Ishikawa (cell line): ENCODE data around the gene CHMP4B.
A peak's percentile ranks its signal among the peaks of the same experiment; 100 is the strongest.

Experiments used
- CEBPB ChIP-seq: IDR thresholded peaks from 2 replicates; pipeline ENCODE4 v1.6.1; 2012
- CREB1 ChIP-seq: IDR thresholded peaks from 2 replicates; pipeline ENCODE4 v1.6.1; 2012; ENCODE audit warnings: low read depth
- EGR1 ChIP-seq: IDR thresholded peaks from 2 replicates; pipeline ENCODE4 v1.6.1; 2012
- EP300 ChIP-seq: IDR thresholded peaks from 2 replicates; pipeline ENCODE4 v1.6.1; 2012; ENCODE audit warnings: borderline replicate concordance
- FOXM1 ChIP-seq: IDR thresholded peaks from 2 replicates; pipeline ENCODE4 v1.6.1; 2012; ENCODE audit warnings: low read depth, borderline replicate concordance
- MAX ChIP-seq: IDR thresholded peaks from 2 replicates; pipeline ENCODE4 v1.6.1; 2012
- NFIC ChIP-seq: IDR thresholded peaks from 2 replicates; pipeline ENCODE4 v1.6.1; 2012
- RAD21 ChIP-seq: IDR thresholded peaks from 2 replicates; pipeline ENCODE4 v1.6.1; 2012; ENCODE audit warnings: low read depth
- REST ChIP-seq: IDR thresholded peaks from 2 replicates; pipeline ENCODE4 v1.6.1; 2012; ENCODE audit warnings: low read depth, mild to moderate bottlenecking
- TAF1 ChIP-seq: IDR thresholded peaks from 2 replicates; pipeline ENCODE4 v1.6.1; 2012; ENCODE audit warnings: low read depth, mild to moderate bottlenecking
- TCF12 ChIP-seq: IDR thresholded peaks from 2 replicates; pipeline ENCODE4 v1.6.1; 2012; ENCODE audit warnings: low read depth
- TEAD4 ChIP-seq: IDR thresholded peaks from 2 replicates; pipeline ENCODE4 v1.6.1; 2012
- USF1 ChIP-seq: IDR thresholded peaks from 2 replicates; pipeline ENCODE4 v1.6.1; 2012
- YY1 ChIP-seq: IDR thresholded peaks from 2 replicates; pipeline ENCODE4 v1.6.1; 2012; ENCODE audit warnings: low read depth
- ZBTB7A ChIP-seq: IDR thresholded peaks from 2 replicates; pipeline ENCODE4 v1.6.1; 2012; ENCODE audit warnings: low read depth

CHMP4B gene

GRCh38 chr20:33789858-33790182 is 21.3 kb upstream of the CHMP4B start:
- TF ChIP-seq ZBTB7A (peak; percentile 70; the same call in 1 of the 2 replicates), EP300 (no peak)

- TF ChIP-seq RAD21 (no peak), ZBTB7A (no peak), USF1 (no peak), TEAD4 (no peak), YY1 (no peak), EGR1 (no peak), REST (no peak), CREB1 (no peak), MAX (no peak), FOXM1 (no peak), TAF1 (no peak), TCF12 (no peak), EP300 (no peak), CEBPB (no peak), NFIC (no peak)
Observed at GRCh38 chr20:33790566-33790965, 20.6 kb upstream of the CHMP4B start.

GRCh38 chr20:33791021-33791420 is 20.1 kb upstream of the CHMP4B start:
- no peak for TF ChIP-seq REST
- no peak for TF ChIP-seq MAX
- no peak for TF ChIP-seq RAD21
- no peak for TF ChIP-seq TEAD4
- TF ChIP-seq TCF12: no peak
- no peak for TF ChIP-seq YY1
- no peak for TF ChIP-seq CEBPB
- no peak for TF ChIP-seq EGR1
- TF ChIP-seq FOXM1: no peak
- TF ChIP-seq ZBTB7A: no peak
- TF ChIP-seq USF1: no peak
- no peak for TF ChIP-seq TAF1
- TF ChIP-seq EP300: no peak
- no peak for TF ChIP-seq NFIC
- TF ChIP-seq CREB1: no peak

- TF ChIP-seq EGR1 (no peak), CEBPB (no peak), TAF1 (no peak), NFIC (no peak), CREB1 (no peak), MAX (no peak), TCF12 (no peak), YY1 (no peak), RAD21 (no peak), TEAD4 (no peak), EP300 (no peak), ZBTB7A (no peak), USF1 (no peak), REST (no peak), FOXM1 (no peak)
Observed at GRCh38 chr20:33791540-33791939, 19.6 kb upstream of the CHMP4B start.
